HL-60 (cell line): ENCODE measurements around the gene CCT8L2.
"Not testable (repeated sequence)": the region's sequence is repeated elsewhere in the genome, so short reads cannot be mapped to it uniquely, and the experiment has no call there.

ENCODE experiments used
- DNase-seq, 2 experiments: peaks; one replicate each; pipeline ENCODE4 v3.0.0-alpha.2; 2010 to 2020; ENCODE audit warnings: low read depth in 1 of 2, low spot score in 1 of 2
- H3K27ac ChIP-seq: fragments of 250-450 bp; sonication (Bioruptor Pico); replicated peaks from 2 replicates; pipeline ENCODE4 v1.5.1; 2020; ENCODE audit warnings: mild to moderate bottlenecking, moderate library complexity
- H3K27me3 ChIP-seq: fragments of 250-450 bp; sonication (Bioruptor Pico); 2 replicates; pipeline ENCODE4 v1.5.1; 2021; ENCODE audit warnings: mild to moderate bottlenecking, moderate library complexity; ENCODE audit not compliant: insufficient read depth, poor library complexity, severe bottlenecking
- H3K4me3 ChIP-seq: replicated peaks from 2 replicates; pipeline ENCODE4 v1.5.1; 2011; ENCODE audit warnings: mild to moderate bottlenecking, control low read depth, low read length; ENCODE audit not compliant: insufficient read depth
- CTCF ChIP-seq: IDR thresholded peaks from one replicate; pipeline ENCODE4 v1.5.1; 2011; ENCODE audit warnings: low read length, control low read depth, inconsistent platforms; ENCODE audit not compliant: insufficient read depth
- GABPA ChIP-seq: IDR thresholded peaks from 2 replicates; pipeline ENCODE4 v1.6.1; 2012; ENCODE audit warnings: low read depth
- POLR2AphosphoS5 ChIP-seq: IDR thresholded peaks from 2 replicates; pipeline ENCODE4 v1.6.1; 2012; ENCODE audit warnings: low read depth
- REST ChIP-seq: IDR thresholded peaks from 2 replicates; pipeline ENCODE4 v1.6.1; 2012; ENCODE audit warnings: low read depth; ENCODE audit not compliant: insufficient replicate concordance
- SPI1 ChIP-seq: IDR thresholded peaks from 2 replicates; pipeline ENCODE4 v1.6.1; 2012; ENCODE audit warnings: low read depth, mild to moderate bottlenecking, borderline replicate concordance

CCT8L2 gene

GRCh38 chr22:16608931-16609330, 16.3 kb upstream of the CCT8L2 start:
- H3K27me3 ChIP-seq = peaks cover 23% of the 10 kb centered on the region
- TF ChIP-seq CTCF (no peak), GABPA (no peak), SPI1 (no peak), REST (no peak), POLR2AphosphoS5 (no peak)
- DNase-seq = no peak
- H3K4me3 ChIP-seq = no peak overlapping the region
- no peak overlapping the region for H3K27ac ChIP-seq

GRCh38 chr22:16604257-16604998, 11.8 kb upstream of the CCT8L2 start:
- DNase-seq, H3K4me3 ChIP-seq, H3K27ac ChIP-seq: not testable (repeated sequence)
- H3K27me3 ChIP-seq = peaks cover 38% of the 10 kb centered on the region

GRCh38 chr22:16603770-16604242, 11.2 kb upstream of the CCT8L2 start:
- H3K4me3 ChIP-seq, H3K27ac ChIP-seq, DNase-seq: not testable (repeated sequence)
- H3K27me3 ChIP-seq = peaks cover 32% of the 10 kb centered on the region

GRCh38 chr22:16603448-16603768, 10.8 kb upstream of the CCT8L2 start:
- no peak overlapping the region for H3K27ac ChIP-seq
- no peak overlapping the region for H3K4me3 ChIP-seq
- no peak for TF ChIP-seq CTCF
- no peak for TF ChIP-seq GABPA
- TF ChIP-seq REST = no peak
- TF ChIP-seq SPI1 = no peak
- no peak for DNase-seq
- H3K27me3 ChIP-seq = peaks cover 31% of the 10 kb centered on the region

GRCh38 chr22:16602728-16603447, 10.3 kb upstream of the CCT8L2 start:
- not testable (repeated sequence) for DNase-seq, H3K4me3 ChIP-seq, H3K27ac ChIP-seq
- H3K27me3 ChIP-seq = peaks cover 31% of the 10 kb centered on the region

GRCh38 chr22:16602224-16602727, 9.7 kb upstream of the CCT8L2 start:
- not testable (repeated sequence) for H3K27ac ChIP-seq, DNase-seq, H3K4me3 ChIP-seq

More at GRCh38 chr22:16602224-16602727, 9.7 kb upstream of the CCT8L2 start:
- H3K27me3 ChIP-seq = peaks cover 31% of the 10 kb centered on the region
